ENCODE measurements around the gene ETF1. TPM values are rescaled to one million over a fixed set of nuclear protein-coding genes. Genes with fewer than 3 reads are reported as not detected.
A peak's percentile ranks its signal among the peaks of the same experiment; 100 is the strongest.

The ETF1 gene
- total and polyA plus RNA-seq, 9 of the 15 experiments (the other 6 are each of a cell fraction or from before 2014, with no cell fraction given): 53.7 to 209 (median 164) TPM

- TF ChIP-seq REST (IDR thresholded peaks at IDR 0.05; ENCODE audit: borderline replicate concordance) (no peak), REST (CRISPR knock-in tag; IDR thresholded peaks at IDR 0.05; ENCODE audit: low read depth) (peak; percentile 53; the same call in 1 of the 2 replicates), MGA (IDR thresholded peaks at IDR 0.05) (peak; percentile 64; the same call in 1 of the 2 replicates), ZNF445 (CRISPR knock-in tag; IDR thresholded peaks at IDR 0.05; ENCODE audit: low read depth) (0 out of 2 replicates have a peak, but pooled peaks have one; percentile 26)
Observed at GRCh38 chr5:138459311-138459933, 83.6 kb downstream of the ETF1 start (continued).
